ENCODE data around the gene SPATA24.
"Not testable (repeated sequence)": the region's sequence is repeated elsewhere in the genome, so short reads cannot be mapped to it uniquely, and the experiment has no call there.

The SPATA24 gene

GRCh38 chr5:139417214-139417613, 13.3 kb upstream of the SPATA24 start:
- DNase-seq (ENCODE audit: low read depth in 2 of 2): no peak

DNA sequence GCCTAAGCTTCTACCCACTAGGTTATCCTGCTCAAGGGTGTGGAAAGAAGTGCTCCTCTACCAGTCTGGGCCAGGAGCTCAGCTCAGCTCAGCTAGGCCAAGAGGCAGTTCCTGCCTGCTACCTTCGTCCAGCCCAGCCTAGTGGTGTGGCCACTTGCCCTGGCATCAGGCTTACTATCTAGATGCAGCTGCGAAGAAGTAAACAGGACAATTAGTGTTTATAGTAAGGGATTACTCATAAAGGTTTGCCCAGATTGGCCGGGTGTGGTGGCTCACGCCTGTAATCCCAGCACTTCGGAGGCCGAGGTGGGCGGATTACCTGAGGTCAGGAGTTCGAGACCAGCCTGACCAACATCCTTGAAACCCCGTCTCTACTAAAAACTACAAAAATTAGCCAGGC, 12.8 kb upstream of the SPATA24 start:
- no peak for DNase-seq (ENCODE audit: low read depth in 2 of 2)

GRCh38 chr5:139415869-139416268, 12.0 kb upstream of the SPATA24 start:
- no peak for DNase-seq (ENCODE audit: low read depth in 2 of 2)

DNA sequence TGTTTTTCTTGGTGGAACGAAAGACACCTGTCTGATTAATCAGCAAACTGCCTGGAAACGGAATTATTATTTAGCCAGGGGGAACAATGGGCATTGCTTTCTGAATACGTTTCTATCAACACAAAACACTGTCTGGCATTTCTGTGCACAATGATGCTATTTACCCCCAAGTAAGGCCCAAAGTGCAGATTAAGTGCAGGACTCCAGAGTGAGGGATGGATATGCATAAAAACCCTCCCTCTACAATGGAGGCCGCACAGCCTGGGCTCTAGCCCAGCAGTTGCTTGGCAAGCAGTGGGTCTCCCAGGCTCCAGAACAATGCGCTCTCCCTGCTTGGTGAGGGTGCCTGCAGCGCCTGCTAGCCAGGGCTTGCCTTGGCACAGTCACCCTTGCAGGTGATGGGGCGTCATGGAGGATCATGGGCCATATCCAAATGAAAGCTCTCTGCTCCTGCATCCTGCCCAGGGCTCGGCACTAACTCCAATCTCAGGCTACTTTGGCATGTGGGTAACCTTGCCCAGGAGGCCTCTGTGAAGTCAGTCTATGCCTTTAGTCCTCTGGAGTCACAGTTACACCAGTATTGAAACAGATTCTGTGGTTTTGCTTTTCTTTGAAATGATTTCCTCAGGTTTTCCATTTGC, 11.5 kb upstream of the SPATA24 start:
- DNase-seq (ENCODE audit: low read depth in 2 of 2): no peak

DNA sequence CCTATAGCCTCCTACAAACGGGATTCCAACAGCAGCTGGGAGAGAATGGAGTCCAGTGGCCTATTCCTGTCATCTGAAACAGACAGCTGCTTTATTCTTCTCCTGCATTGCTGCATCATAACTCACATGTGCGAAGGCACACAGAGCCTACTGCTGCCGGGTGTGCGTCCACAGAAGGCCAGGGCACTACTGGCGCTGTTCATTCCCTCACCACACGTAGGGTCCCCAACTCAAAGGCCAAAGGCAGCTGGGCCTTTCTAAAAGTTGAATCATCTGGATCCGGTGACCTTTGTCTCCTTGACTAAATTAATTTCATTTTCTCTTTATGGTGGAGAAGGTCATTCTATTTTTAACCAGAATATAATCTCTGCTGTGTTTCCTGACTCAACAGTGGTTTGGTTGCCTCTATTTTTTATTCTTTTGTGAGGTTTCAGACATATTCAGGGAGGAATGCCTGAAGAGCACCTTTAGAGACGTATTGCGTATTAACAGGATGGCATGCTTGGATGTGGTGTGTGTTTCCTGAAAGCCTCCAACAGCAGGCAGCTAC, 10.8 kb upstream of the SPATA24 start:
- no peak for DNase-seq (ENCODE audit: low read depth in 2 of 2)

- DNase-seq (ENCODE audit: low read depth in 2 of 2): no peak
Observed at GRCh38 chr5:139413963-139414362, 10.1 kb upstream of the SPATA24 start.

DNA sequence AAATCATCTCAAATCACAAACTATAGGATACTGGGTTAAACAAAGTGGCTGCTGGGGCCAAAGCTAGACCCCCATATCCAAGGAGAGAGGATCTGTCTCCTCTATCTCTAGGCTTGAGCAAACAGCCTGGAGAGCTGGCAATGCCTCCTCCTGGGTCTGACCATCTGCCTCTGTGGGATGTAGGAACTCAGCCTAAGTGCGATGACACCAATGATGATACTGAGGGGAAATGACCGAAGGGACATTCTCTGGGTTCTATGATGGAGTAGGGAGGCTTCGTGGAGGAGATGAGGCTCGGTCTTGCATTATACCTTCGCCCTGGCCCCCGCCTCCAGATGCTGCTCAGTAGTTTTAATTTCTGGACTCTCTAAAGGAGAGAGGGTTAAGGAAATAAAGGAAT, 9.3 kb upstream of the SPATA24 start:
- DNase-seq (ENCODE audit: low read depth in 2 of 2): no peak

- no peak for DNase-seq (ENCODE audit: low read depth in 2 of 2)
Observed at GRCh38 chr5:139410993-139411828, 7.3 kb upstream of the SPATA24 start.

DNA sequence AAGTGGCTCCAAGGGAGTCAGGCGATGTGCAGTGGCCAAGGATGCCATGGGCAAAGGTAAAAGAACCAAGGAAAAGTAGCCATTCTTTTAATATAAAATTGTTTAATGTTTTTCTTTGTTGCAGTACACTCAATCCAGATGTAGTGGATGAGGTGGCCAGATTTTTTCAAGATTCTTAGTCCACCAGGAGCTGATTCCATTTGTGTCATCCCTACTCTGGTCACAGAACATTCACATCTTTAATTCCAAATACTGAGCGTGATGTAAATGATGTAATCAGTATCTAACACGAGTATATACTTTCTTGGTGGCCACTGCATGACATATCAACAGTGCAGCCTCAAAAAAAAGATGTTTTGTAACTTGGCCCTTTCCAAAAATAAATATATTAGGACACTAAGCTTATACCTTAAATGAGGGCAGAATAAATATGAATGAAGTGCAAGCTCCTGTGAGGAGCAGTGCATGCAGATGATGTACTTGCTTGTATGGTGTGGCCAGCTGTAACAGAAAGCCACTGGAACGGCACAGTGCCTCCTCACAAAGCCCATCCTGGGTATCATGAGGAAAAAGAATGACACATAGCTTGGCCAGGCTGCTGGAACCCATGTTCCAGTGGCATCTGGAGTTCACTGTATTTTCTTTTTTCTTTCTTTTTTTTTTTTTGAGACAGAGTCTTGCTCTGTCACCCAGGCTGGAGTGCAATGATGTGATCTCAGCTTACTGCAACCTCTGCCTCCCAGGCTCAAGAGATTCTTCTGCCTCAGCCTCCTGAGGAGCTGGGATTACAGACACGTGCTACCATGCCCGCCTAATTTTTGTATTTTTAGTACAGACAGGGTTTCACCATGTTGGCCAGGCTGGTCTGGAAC, 6.5 kb upstream of the SPATA24 start:
- no peak for DNase-seq (ENCODE audit: low read depth in 2 of 2)

- DNase-seq (ENCODE audit: low read depth in 2 of 2): not testable (repeated sequence)
Observed at GRCh38 chr5:139409116-139409515, 5.2 kb upstream of the SPATA24 start.

- no peak for DNase-seq (ENCODE audit: low read depth in 2 of 2)
Observed at GRCh38 chr5:139408191-139408590, 4.3 kb upstream of the SPATA24 start.

DNA sequence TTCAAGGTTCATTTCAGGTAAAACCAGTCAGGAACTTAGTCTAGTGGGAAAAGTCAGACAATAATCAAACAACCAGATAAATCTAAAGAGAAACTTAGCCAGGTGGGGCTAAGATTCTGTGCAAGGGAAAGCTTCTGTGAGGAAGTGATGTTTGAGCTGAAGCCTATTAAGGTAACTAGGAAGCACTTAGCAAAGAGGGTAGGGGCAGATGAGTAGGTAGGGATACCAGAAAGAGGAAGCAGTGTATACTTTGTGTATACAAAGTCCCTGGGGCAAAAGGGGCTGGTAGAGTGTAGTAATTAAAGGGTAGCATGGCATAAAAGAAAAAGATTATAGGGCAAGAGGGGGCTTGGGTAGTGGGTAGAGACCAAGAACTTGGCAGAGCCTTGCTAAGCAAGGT, 3.6 kb upstream of the SPATA24 start:
- DNase-seq (ENCODE audit: low read depth in 2 of 2): no peak

GRCh38 chr5:139406963-139407362, 3.1 kb upstream of the SPATA24 start:
- DNase-seq (ENCODE audit: low read depth in 2 of 2): no peak

GRCh38 chr5:139404484-139404840, 573 bp upstream of the SPATA24 start:
- no peak for DNase-seq (ENCODE audit: low read depth in 2 of 2)

- DNase-seq (ENCODE audit: low read depth in 2 of 2): no peak
Observed at GRCh38 chr5:139403418-139403786, 487 bp downstream of the SPATA24 start.

- DNase-seq (ENCODE audit: low read depth in 2 of 2): no peak
Observed at GRCh38 chr5:139402561-139403158, 1.2 kb downstream of the SPATA24 start.

- no peak for DNase-seq (ENCODE audit: low read depth in 2 of 2)
Observed at GRCh38 chr5:139401546-139401945, 2.3 kb downstream of the SPATA24 start.

- DNase-seq (ENCODE audit: low read depth in 2 of 2): no peak
Observed at GRCh38 chr5:139399501-139400121, 4.3 kb downstream of the SPATA24 start.

DNA sequence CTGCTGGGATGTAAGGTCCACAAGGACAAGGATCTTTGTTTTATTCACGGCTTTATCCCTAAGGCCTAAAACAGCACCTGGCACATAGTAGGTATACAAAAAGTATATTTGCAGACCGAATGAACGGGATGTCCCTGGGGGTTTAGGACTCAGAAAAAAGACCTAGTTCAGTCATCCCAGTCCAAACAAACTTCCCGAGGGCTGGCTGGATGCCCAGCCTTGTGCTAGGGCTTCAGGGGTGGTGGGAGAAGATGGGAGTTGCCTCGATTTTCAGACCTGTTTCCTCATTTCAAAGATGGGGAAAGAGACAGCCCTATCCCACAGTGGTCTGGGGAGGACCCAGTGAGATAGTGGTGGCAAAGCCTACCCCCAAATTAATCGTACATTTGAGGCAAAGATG, 6.0 kb downstream of the SPATA24 start:
- no peak for DNase-seq (ENCODE audit: low read depth in 2 of 2)

DNA sequence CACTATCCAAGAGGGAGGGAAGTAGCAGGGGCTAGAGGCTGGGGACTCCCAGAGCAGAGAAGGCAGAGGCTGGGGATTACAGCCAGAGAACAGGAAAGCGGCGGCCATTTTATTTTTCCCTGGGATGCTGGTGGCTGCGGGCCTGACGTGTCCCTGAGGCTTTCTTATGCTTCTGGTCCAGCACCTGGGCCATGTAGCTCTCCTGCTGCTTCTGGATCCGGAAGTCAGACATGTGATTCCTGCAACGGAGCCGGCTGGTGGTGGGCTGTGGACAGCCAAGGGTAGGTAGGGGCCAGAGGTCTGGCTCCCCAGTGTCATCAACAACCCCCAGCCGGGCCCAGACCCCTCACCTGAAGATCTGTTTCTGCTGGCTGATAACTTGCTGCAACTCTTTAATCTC, 7.2 kb downstream of the SPATA24 start:
- no peak for DNase-seq (ENCODE audit: low read depth in 2 of 2)

DNA sequence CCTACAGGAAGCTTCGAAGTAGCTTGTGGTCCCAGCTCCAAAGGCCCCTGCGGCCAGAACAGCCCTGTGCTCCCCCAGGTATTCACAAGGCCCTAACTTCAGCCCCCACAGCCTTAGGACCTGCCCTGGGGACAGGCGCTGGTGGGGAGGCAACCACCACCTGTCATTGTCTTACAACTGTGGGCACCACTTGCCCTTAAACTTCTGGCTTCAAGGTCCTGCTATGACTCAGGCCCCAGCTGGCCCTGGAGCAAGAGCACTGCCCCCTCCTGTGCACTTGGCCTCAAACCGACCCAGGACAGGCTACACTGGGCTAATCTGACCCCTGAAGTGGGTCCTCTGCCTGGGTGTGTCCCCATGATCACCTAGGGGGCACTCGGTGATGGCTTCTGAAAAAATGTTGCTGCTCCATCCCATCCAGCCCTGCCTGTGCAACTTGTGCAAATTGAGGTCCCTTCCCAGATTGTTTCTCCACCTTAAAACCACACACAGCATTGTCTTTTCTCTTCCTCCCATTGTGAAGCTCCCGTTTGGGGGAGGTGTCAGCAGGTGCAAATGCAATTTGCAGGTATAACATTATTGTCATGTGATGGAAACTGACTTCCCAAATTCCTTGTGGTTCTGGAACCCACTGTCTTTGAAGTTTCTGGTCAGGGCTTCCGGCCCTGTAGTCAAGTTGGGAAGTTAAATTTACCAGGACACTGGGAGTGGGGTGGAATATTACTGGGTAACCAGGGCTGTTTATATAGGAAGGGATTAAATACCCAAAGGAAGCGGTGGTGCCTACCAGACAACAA, 7.8 kb downstream of the SPATA24 start:
- no peak for DNase-seq (ENCODE audit: low read depth in 2 of 2)

All from stimulated activated CD4-positive, alpha-beta T cell treated with anti-CD3 and anti-CD28 coated beads, Interleukin-1b, Interleukin-23, amount 100 ng/mL, for 4 hours (primary cell).